Adipose tissue (tissue), 3 donors: ENCODE measurements around the gene IFITM5. TPM values are rescaled to one million over a fixed set of nuclear protein-coding genes. Genes with fewer than 3 reads are reported as not detected.
"Not testable (repeated sequence)": the region's sequence is repeated elsewhere in the genome, so short reads cannot be mapped to it uniquely, and the experiment has no call there.

Experiments
- H3K27ac ChIP-seq: one replicate; pipeline ENCODE4 v1.5.1; 2013; ENCODE audit warnings: low read depth, low read length
- WGBS, 3 donors: extraction: QIAGEN DNeasy Blood & Tissue Kit; methylation state at CpG; one replicate each; pipeline ENCODE4 v1.1.7; 2013; 5-methylcytosine and 5-hydroxymethylcytosine counted together
- polyA plus RNA-seq, 3 donors: library from polyadenylated mRNA; stranded (reverse); fragments of 200-250 nt; gene quantifications; one replicate each; pipeline ENCODE4 v1.2.3, GENCODE V29; 2013
- donor health status: healthy with polysubstance abuse.
- donor health status: Bipolar disorder and iron deficiency.
- donor health status: healthy.

Gene IFITM5
- polyA plus RNA-seq, 3 donors, result 0.35 TPM; not detected in 2

- H3K27ac ChIP-seq, result no peak overlapping the region
- WGBS, 3 donors, result 15 to 25% (median 19%) methylated on average over 12 to 14 of the region's 14 CpGs
Observed at GRCh38 chr11:289398-289711, 10.0 kb downstream of the IFITM5 start.

- WGBS, 3 donors, result 0 to 1% (median 1%) methylated on average over 57 to 104 of the region's 112 CpGs
- no peak within 1 kb of the TSS for H3K27ac ChIP-seq
Observed at GRCh38 chr11:288478-289397, 10.6 kb downstream of the IFITM5 start, which contains the start of gene PGGHG. TSS of gene PGGHG (plus strand) at chr11:289126. CDS start at chr11:289817, 691 bp downstream.

- WGBS, 3 donors, result 19 to 23% (median 22%) methylated on average over 40 to 41 of the region's 41 CpGs
- H3K27ac ChIP-seq, result no peak overlapping the region
Observed at GRCh38 chr11:287821-288477, 11.4 kb downstream of the IFITM5 start.

GRCh38 chr11:286977-287820, 12.1 kb downstream of the IFITM5 start:
- WGBS, 3 donors, result 58 to 84% (median 82%) methylated on average over 24 to 27 of the region's 27 CpGs
- H3K27ac ChIP-seq, result not testable (repeated sequence)

GRCh38 chr11:285894-286220, 13.5 kb downstream of the IFITM5 start:
- WGBS, 3 donors, result 84 to 92% (median 87%) methylated on average over 8 of the region's 8 CpGs
- H3K27ac ChIP-seq, result no peak overlapping the region

GRCh38 chr11:285021-285893, 14.1 kb downstream of the IFITM5 start:
- H3K27ac ChIP-seq, result no peak overlapping the region
- WGBS, 3 donors, result 87 to 89% (median 89%) methylated on average over 29 of the region's 29 CpGs

GRCh38 chr11:284105-285020, 15.0 kb downstream of the IFITM5 start:
- H3K27ac ChIP-seq, result no peak overlapping the region
- WGBS, 3 donors, result 83 to 87% (median 86%) methylated on average over 23 to 24 of the region's 24 CpGs

GRCh38 chr11:283405-284104, 15.8 kb downstream of the IFITM5 start:
- no peak overlapping the region for H3K27ac ChIP-seq
- WGBS, 3 donors, result 81 to 84% (median 83%) methylated on average over 22 to 23 of the region's 23 CpGs

GRCh38 chr11:282630-283360, 16.5 kb downstream of the IFITM5 start:
- H3K27ac ChIP-seq, result no peak overlapping the region
- 29 to 65% (median 63%) methylated on average over 10 to 13 of the region's 13 CpGs for WGBS, 3 donors

- no peak overlapping the region for H3K27ac ChIP-seq
- 57 to 74% (median 69%) methylated on average over 4 of the region's 4 CpGs for WGBS, 3 donors
Observed at GRCh38 chr11:282171-282570, 17.2 kb downstream of the IFITM5 start.

- no peak overlapping the region for H3K27ac ChIP-seq
- 29 to 41% (median 34%) methylated on average over 26 of the region's 26 CpGs for WGBS, 3 donors
Observed at GRCh38 chr11:281486-282161, 17.7 kb downstream of the IFITM5 start.

- 7 to 8% (median 7%) methylated on average over 79 of the region's 79 CpGs for WGBS, 3 donors
- no peak overlapping the region for H3K27ac ChIP-seq
Observed at GRCh38 chr11:280706-281485, 18.4 kb downstream of the IFITM5 start.

- no peak overlapping the region for H3K27ac ChIP-seq
- WGBS, 3 donors, result 2 to 4% (median 3%) methylated on average over 78 to 85 of the region's 85 CpGs
Observed at GRCh38 chr11:279966-280705, 19.2 kb downstream of the IFITM5 start.
